Measurements from ENCODE around the gene TIMM22.
"Not testable (repeated sequence)": the region's sequence is repeated elsewhere in the genome, so short reads cannot be mapped to it uniquely, and the experiment has no call there.

TIMM22 gene

GRCh38 chr17:1039511-1040215 lies 42.7 kb downstream of the TIMM22 start:
- DNase-seq (ENCODE audit: low read depth): no peak

GRCh38 chr17:1040216-1040600 lies 43.3 kb downstream of the TIMM22 start:
- DNase-seq (ENCODE audit: low read depth): no peak

GRCh38 chr17:1041746-1042145 lies 44.8 kb downstream of the TIMM22 start:
- DNase-seq (ENCODE audit: low read depth): no peak

GRCh38 chr17:1042486-1042885 lies 45.6 kb downstream of the TIMM22 start:
- DNase-seq (ENCODE audit: low read depth): no peak

- no peak for DNase-seq (ENCODE audit: low read depth)
These were observed 46.8 kb downstream of the TIMM22 start for GRCh38 chr17:1043601-1044251.

GRCh38 chr17:1044387-1045009 lies 47.6 kb downstream of the TIMM22 start:
- DNase-seq (ENCODE audit: low read depth): not testable (repeated sequence)

- DNase-seq (ENCODE audit: low read depth): no peak
These were observed 48.5 kb downstream of the TIMM22 start for GRCh38 chr17:1045456-1045855.

- DNase-seq (ENCODE audit: low read depth): no peak
These were observed 50.4 kb downstream of the TIMM22 start for GRCh38 chr17:1047177-1047878.

GRCh38 chr17:1047879-1048470 lies 51.0 kb downstream of the TIMM22 start:
- no peak for DNase-seq (ENCODE audit: low read depth)

- DNase-seq (ENCODE audit: low read depth): not testable (repeated sequence)
These were observed 51.7 kb downstream of the TIMM22 start for GRCh38 chr17:1048516-1049115.

GRCh38 chr17:1049446-1050225 lies 52.7 kb downstream of the TIMM22 start:
- DNase-seq (ENCODE audit: low read depth): no peak

GRCh38 chr17:1050246-1050995 lies 53.5 kb downstream of the TIMM22 start:
- no peak for DNase-seq (ENCODE audit: low read depth)

- no peak for DNase-seq (ENCODE audit: low read depth)
These were observed 54.3 kb downstream of the TIMM22 start for GRCh38 chr17:1050996-1051925.

Data from fibroblast of the conjunctiva (primary cell).